ENCODE measurements around the gene RRAGD.

RRAGD gene

DNA sequence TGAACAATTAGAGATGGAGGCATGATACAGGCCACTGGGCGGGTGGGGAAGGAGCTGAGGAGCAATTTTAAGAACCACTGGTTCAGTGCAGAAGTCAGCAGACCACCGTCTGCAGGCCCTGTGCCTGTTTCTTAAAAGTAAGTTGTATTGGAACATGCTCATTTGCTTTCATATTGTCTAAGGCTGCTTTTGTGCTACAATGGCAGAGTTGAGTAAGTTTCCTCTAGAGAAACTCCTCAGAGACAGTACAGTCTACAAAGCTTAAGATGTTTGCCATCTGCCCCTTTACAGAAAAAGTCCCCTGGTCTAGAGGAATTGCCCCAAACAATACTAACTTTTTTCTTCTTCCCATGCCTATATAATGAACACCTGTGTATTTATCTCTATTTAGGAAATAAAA, 31.0 kb downstream of the RRAGD start:
- TF ChIP-seq ZNF423 (tag by site-specific recombination; IDR thresholded peaks at IDR 0.05) (no peak), GFI1B (tag by site-specific recombination; IDR thresholded peaks at IDR 0.05) (no peak), ZSCAN23 (tag by site-specific recombination; IDR thresholded peaks at IDR 0.05) (no peak), ZNF169 (tag by site-specific recombination; IDR thresholded peaks at IDR 0.05) (no peak), GLI4 (tag by site-specific recombination; IDR thresholded peaks at IDR 0.05) (no peak)
- TF ChIP-seq, protein P1, sequence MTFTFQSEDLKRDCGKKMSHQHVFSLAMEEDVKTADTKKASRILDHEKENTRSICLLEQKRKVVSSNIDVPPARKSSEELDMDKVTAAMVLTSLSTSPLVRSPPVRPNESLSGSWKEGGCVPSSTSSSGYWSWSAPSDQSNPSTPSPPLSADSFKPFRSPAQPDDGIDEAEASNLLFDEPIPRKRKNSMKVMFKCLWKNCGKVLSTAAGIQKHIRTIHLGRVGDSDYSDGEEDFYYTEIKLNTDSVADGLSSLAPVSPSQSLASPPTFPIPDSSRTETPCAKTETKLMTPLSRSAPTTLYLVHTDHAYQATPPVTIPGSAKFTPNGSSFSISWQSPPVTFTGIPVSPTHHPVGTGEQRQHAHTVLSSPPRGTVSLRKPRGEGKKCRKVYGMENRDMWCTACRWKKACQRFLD (tag by site-specific recombination; IDR thresholded peaks at IDR 0.05), result no peak
- TF ChIP-seq, protein P2, sequence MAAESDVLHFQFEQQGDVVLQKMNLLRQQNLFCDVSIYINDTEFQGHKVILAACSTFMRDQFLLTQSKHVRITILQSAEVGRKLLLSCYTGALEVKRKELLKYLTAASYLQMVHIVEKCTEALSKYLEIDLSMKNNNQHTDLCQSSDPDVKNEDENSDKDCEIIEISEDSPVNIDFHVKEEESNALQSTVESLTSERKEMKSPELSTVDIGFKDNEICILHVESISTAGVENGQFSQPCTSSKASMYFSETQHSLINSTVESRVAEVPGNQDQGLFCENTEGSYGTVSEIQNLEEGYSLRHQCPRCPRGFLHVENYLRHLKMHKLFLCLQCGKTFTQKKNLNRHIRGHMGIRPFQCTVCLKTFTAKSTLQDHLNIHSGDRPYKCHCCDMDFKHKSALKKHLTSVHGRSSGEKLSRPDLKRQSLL (tag by site-specific recombination; IDR thresholded peaks at IDR 0.05), result no peak
- H3K9me3 ChIP-seq (ENCODE audit: control insufficient read depth, insufficient read depth, low read depth, low read length), result no peaks in the 10 kb centered on the region
- no peak overlapping the region for H3K27ac ChIP-seq (ENCODE audit: extremely low read depth, low read depth, low read length)
- POLR2A ChIA-PET, result no interaction called here
- CTCF ChIA-PET, result interaction anchor here (0.7 to 1.6 kb wide), 2 partner anchors 11 to 51 kb away, joined by 4 to 6 read pairs; no protein-coding TSS in a partner anchor
- no peak overlapping the region for H3K4me3 ChIP-seq (ENCODE audit: low read depth, low read length)
- H3K4me1 ChIP-seq (ENCODE audit: control insufficient read depth, insufficient read depth, low read length), result no peaks in the 10 kb centered on the region; the same call in none of the 2 replicates
- H3K36me3 ChIP-seq (ENCODE audit: control insufficient read depth in 2 of 2, insufficient read depth in 1 of 2, low read length in 2 of 2), result peaks cover 3 to 20% of the 10 kb centered on the region in 2 experiments; a peak in 2 of 3 replicates

DNA sequence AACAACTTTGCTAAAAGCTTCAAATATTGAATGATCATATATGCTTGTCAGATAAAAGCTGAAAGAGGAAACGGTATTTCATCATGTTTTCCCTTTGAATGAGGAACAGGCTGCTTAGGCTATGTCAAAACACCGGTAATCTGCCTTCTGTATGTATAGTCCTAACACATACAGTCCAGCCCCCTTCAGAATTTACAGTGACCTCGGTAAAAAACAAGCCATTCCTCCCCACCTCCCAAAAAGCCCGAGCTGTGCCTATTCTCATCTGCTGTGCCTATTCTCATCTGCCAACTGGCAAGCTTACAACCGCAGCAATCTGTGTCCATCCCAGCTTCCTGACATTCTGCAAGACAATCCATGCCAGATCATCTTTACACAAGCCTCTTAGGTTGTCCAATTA, 32.8 kb downstream of the RRAGD start:
- no peak overlapping the region for H3K4me3 ChIP-seq (ENCODE audit: low read depth, low read length)
- H3K4me1 ChIP-seq (ENCODE audit: control insufficient read depth, insufficient read depth, low read length), result peaks cover 11% of the 10 kb centered on the region
- CTCF ChIA-PET, result interaction anchor here (0.5 to 1.1 kb wide), 5 partner anchors 11 to 430 kb away, joined by 3 read pairs; no protein-coding TSS in a partner anchor
- H3K36me3 ChIP-seq (ENCODE audit: control insufficient read depth in 2 of 2, insufficient read depth in 1 of 2, low read length in 2 of 2), result peaks cover 3 to 14% of the 10 kb centered on the region in 2 experiments; a peak in 2 of 3 replicates
- no peaks in the 10 kb centered on the region for H3K9me3 ChIP-seq (ENCODE audit: control insufficient read depth, insufficient read depth, low read depth, low read length)
- no peak for TF ChIP-seq SALL2 (tag by site-specific recombination; IDR thresholded peaks at IDR 0.05; ENCODE audit: borderline replicate concordance)
- no peak for TF ChIP-seq HOXC10 (CRISPR knock-in tag; IDR thresholded peaks at IDR 0.05)
- no peak for TF ChIP-seq ZNF112 (tag by site-specific recombination; IDR thresholded peaks at IDR 0.05)
- TF ChIP-seq, protein P3, sequence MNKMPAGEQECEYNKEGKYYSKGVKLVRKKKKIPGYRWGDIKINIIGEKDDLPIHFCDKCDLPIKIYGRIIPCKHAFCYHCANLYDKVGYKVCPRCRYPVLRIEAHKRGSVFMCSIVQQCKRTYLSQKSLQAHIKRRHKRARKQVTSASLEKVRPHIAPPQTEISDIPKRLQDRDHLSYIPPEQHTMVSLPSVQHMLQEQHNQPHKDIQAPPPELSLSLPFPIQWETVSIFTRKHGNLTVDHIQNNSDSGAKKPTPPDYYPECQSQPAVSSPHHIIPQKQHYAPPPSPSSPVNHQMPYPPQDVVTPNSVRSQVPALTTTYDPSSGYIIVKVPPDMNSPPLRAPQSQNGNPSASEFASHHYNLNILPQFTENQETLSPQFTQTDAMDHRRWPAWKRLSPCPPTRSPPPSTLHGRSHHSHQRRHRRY (tag by site-specific recombination; IDR thresholded peaks at IDR 0.05), result no peak
- TF ChIP-seq, protein P4, sequence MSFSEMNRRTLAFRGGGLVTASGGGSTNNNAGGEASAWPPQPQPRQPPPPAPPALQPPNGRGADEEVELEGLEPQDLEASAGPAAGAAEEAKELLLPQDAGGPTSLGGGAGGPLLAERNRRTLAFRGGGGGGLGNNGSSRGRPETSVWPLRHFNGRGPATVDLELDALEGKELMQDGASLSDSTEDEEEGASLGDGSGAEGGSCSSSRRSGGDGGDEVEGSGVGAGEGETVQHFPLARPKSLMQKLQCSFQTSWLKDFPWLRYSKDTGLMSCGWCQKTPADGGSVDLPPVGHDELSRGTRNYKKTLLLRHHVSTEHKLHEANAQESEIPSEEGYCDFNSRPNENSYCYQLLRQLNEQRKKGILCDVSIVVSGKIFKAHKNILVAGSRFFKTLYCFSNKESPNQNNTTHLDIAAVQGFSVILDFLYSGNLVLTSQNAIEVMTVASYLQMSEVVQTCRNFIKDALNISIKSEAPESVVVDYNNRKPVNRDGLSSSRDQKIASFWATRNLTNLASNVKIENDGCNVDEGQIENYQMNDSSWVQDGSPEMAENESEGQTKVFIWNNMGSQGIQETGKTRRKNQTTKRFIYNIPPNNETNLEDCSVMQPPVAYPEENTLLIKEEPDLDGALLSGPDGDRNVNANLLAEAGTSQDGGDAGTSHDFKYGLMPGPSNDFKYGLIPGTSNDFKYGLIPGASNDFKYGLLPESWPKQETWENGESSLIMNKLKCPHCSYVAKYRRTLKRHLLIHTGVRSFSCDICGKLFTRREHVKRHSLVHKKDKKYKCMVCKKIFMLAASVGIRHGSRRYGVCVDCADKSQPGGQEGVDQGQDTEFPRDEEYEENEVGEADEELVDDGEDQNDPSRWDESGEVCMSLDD (tag by site-specific recombination; IDR thresholded peaks at IDR 0.05), result no peak
- H3K27ac ChIP-seq (ENCODE audit: extremely low read depth, low read depth, low read length), result no peak overlapping the region
- POLR2A ChIA-PET, result no interaction called here

DNA sequence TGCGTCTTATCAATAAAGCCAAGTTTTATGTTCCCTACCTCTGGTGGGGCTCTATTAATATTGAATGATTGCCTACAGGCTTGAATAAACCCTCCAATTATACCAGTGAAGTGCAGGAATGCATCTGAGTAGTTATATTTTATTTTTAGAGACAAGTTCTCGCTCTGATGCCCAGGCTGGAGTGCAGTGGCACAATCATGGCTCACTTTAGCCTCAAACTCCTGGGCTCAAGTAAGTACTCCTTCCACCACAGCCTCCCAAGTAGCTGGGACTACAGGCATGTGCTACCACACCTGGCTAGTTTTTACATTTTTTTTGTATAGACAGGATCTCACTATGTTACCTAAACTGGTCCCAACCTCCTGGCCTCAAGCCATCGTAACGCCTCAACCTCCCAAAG, 33.4 kb downstream of the RRAGD start:
- CTCF ChIA-PET, result interaction anchor here (0.5 to 1.2 kb wide), 7 partner anchors 10 to 431 kb away, joined by 3 to 10 read pairs (median 4); no protein-coding TSS in a partner anchor
- peaks cover 11% of the 10 kb centered on the region for H3K4me1 ChIP-seq (ENCODE audit: control insufficient read depth, insufficient read depth, low read length)
- TF ChIP-seq KLF7 (tag by site-specific recombination; IDR thresholded peaks at IDR 0.05; ENCODE audit: borderline replicate concordance) (no peak), ZNF133 (tag by site-specific recombination; IDR thresholded peaks at IDR 0.05) (0 out of 2 replicates have a peak, but pooled peaks have one; percentile 8)
- no peaks in the 10 kb centered on the region for H3K9me3 ChIP-seq (ENCODE audit: control insufficient read depth, insufficient read depth, low read depth, low read length)
- POLR2A ChIA-PET, result interaction anchor here (0.7 kb wide), 1 partner anchor 22 kb away, joined by 3 read pairs; no protein-coding TSS in a partner anchor
- H3K27ac ChIP-seq (ENCODE audit: extremely low read depth, low read depth, low read length), result no peak overlapping the region
- H3K36me3 ChIP-seq (ENCODE audit: control insufficient read depth in 2 of 2, insufficient read depth in 1 of 2, low read length in 2 of 2), result peaks cover 3 to 14% of the 10 kb centered on the region in 2 experiments; a peak in 2 of 3 replicates
- H3K4me3 ChIP-seq (ENCODE audit: low read depth, low read length), result no peak overlapping the region
